KOPT-K1 (cell line): ENCODE data around the gene NDST1.
"Not testable (repeated sequence)": the region's sequence is repeated elsewhere in the genome, so short reads cannot be mapped to it uniquely, and the experiment has no call there.

Experiments
- H3K27ac ChIP-seq: fragments of 200-600 bp; sonication (generic); 2 replicates; pipeline ENCODE4 v1.5.1; 2016; ENCODE audit warnings: antibody characterized with exemption, mild to moderate bottlenecking, low read depth, low read length; ENCODE audit not compliant: poor library complexity, severe bottlenecking
- H3K36me3 ChIP-seq: fragments of 200-600 bp; sonication (generic); 2 replicates; pipeline ENCODE4 v1.5.1; 2017; ENCODE audit warnings: antibody characterized with exemption, mild to moderate bottlenecking, low read length, moderate library complexity; ENCODE audit not compliant: insufficient read depth
- H3K9me3 ChIP-seq: fragments of 200-600 bp; sonication (generic); 2 replicates; pipeline ENCODE4 v1.5.1; 2017; ENCODE audit warnings: antibody characterized with exemption, low read length, mild to moderate bottlenecking; ENCODE audit not compliant: insufficient read depth, poor library complexity, severe bottlenecking

The NDST1 gene

GRCh38 chr5:150507474-150508276 lies at the start of gene NDST1:
Gene NDST1 (plus strand): TSS chr5:150508131. CDS start chr5:150521255, 13,124 bp downstream.
- Histone ChIP-seq H3K36me3 (no peaks in the 10 kb centered on the region), H3K9me3 (no peaks in the 10 kb centered on the region), H3K27ac (no peak within 1 kb of the TSS)

GRCh38 chr5:150458802-150459557 lies 49.0 kb upstream of the NDST1 start:
- Histone ChIP-seq H3K36me3 (no peaks in the 10 kb centered on the region), H3K27ac (no peak overlapping the region), H3K9me3 (no peaks in the 10 kb centered on the region)

GRCh38 chr5:150460781-150461180 lies 47.1 kb upstream of the NDST1 start:
- H3K27ac ChIP-seq = no peak overlapping the region
- no peaks in the 10 kb centered on the region for H3K36me3 ChIP-seq
- H3K9me3 ChIP-seq = no peaks in the 10 kb centered on the region

- Histone ChIP-seq H3K9me3 (no peaks in the 10 kb centered on the region), H3K36me3 (no peaks in the 10 kb centered on the region), H3K27ac (no peak overlapping the region)
These were observed 46.7 kb upstream of the NDST1 start for GRCh38 chr5:150461231-150461630.

GRCh38 chr5:150464554-150465012 lies 43.3 kb upstream of the NDST1 start:
- no peaks in the 10 kb centered on the region for H3K36me3 ChIP-seq
- no peak overlapping the region for H3K27ac ChIP-seq

GRCh38 chr5:150465927-150466326 lies 42.0 kb upstream of the NDST1 start:
- H3K36me3 ChIP-seq = no peaks in the 10 kb centered on the region
- H3K27ac ChIP-seq = no peak overlapping the region
- H3K9me3 ChIP-seq = no peaks in the 10 kb centered on the region

More at GRCh38 chr5:150464554-150465012, 43.3 kb upstream of the NDST1 start:
- H3K9me3 ChIP-seq = no peaks in the 10 kb centered on the region

- Histone ChIP-seq H3K36me3 (no peaks in the 10 kb centered on the region), H3K9me3 (no peaks in the 10 kb centered on the region), H3K27ac (no peak overlapping the region)
These were observed 39.7 kb upstream of the NDST1 start for GRCh38 chr5:150468206-150468605.

GRCh38 chr5:150469718-150470469 lies 38.0 kb upstream of the NDST1 start:
- no peaks in the 10 kb centered on the region for H3K9me3 ChIP-seq

GRCh38 chr5:150473673-150474358 lies 34.1 kb upstream of the NDST1 start:
- H3K36me3 ChIP-seq = no peaks in the 10 kb centered on the region
- H3K27ac ChIP-seq = no peak overlapping the region
- H3K9me3 ChIP-seq = no peaks in the 10 kb centered on the region

More at GRCh38 chr5:150469718-150470469, 38.0 kb upstream of the NDST1 start:
- Histone ChIP-seq H3K27ac (no peak overlapping the region), H3K36me3 (no peaks in the 10 kb centered on the region)

GRCh38 chr5:150476568-150476967 lies 31.4 kb upstream of the NDST1 start:
- not testable (repeated sequence) for H3K27ac ChIP-seq, H3K36me3 ChIP-seq, H3K9me3 ChIP-seq

GRCh38 chr5:150479416-150479815 lies 28.5 kb upstream of the NDST1 start:
- Histone ChIP-seq H3K36me3 (no peaks in the 10 kb centered on the region), H3K9me3 (no peaks in the 10 kb centered on the region), H3K27ac (no peak overlapping the region)

- Histone ChIP-seq H3K9me3 (no peaks in the 10 kb centered on the region), H3K36me3 (no peaks in the 10 kb centered on the region), H3K27ac (no peak overlapping the region)
These were observed 26.3 kb upstream of the NDST1 start for GRCh38 chr5:150481708-150481965.

GRCh38 chr5:150481972-150482406 lies 25.9 kb upstream of the NDST1 start:
- no peaks in the 10 kb centered on the region for H3K36me3 ChIP-seq
- no peaks in the 10 kb centered on the region for H3K9me3 ChIP-seq
- H3K27ac ChIP-seq = no peak overlapping the region

- no peaks in the 10 kb centered on the region for H3K36me3 ChIP-seq
- no peak overlapping the region for H3K27ac ChIP-seq
- H3K9me3 ChIP-seq = no peaks in the 10 kb centered on the region
These were observed 22.8 kb upstream of the NDST1 start for GRCh38 chr5:150484964-150485692.
